Cardiac muscle cell (in vitro differentiated cells and primary cell): ENCODE results near the gene SRGAP1. TPM values are rescaled to one million over a fixed set of nuclear protein-coding genes. Genes with fewer than 3 reads are reported as not detected.
A peak's percentile ranks its signal among the peaks of the same experiment; 100 is the strongest.

Experiments
- DNase-seq, 2 donors: peaks; one replicate each; pipeline versions ENCODE4 v3.0.0 to v3.0.0-alpha.2; 2010 to 2017; ENCODE audit warnings: low read depth in 1 of 2, low spot score in 1 of 2
- H3K27ac ChIP-seq: fragments of 200-600 bp; sonication (generic); 2 replicates; pipeline ENCODE4 v1.5.1; 2016
- H3K27me3 ChIP-seq: fragments of 200-600 bp; sonication (generic); 2 replicates; pipeline ENCODE4 v1.6.0; 2016; ENCODE audit warnings: control low read depth
- H3K36me3 ChIP-seq: fragments of 200-600 bp; sonication (generic); 2 replicates; pipeline ENCODE4 v1.5.1; 2016; ENCODE audit warnings: control low read depth
- H3K4me1 ChIP-seq: fragments of 200-600 bp; sonication (generic); 2 replicates; pipeline ENCODE4 v1.8.1; 2017; ENCODE audit warnings: low read depth, mild to moderate bottlenecking, mixed run types
- H3K4me3 ChIP-seq: fragments of 200-600 bp; sonication (generic); 2 replicates; pipeline ENCODE4 v1.5.1; 2016; ENCODE audit warnings: mild to moderate bottlenecking
- H3K9me3 ChIP-seq: fragments of 200-600 bp; sonication (generic); 2 replicates; pipeline ENCODE4 v1.5.1; 2017; ENCODE audit warnings: low read depth, mild to moderate bottlenecking, control low read depth
- polyA plus RNA-seq: library from polyadenylated mRNA; unstranded; fragments of >200 nt; fragmentation: Nextera tagmentation; extraction: Ambion mirVana; gene quantifications from 2 replicates; pipeline ENCODE4 v1.2.1, GENCODE V29; 2016
- total RNA-seq: library from RNA; depleted of rRNA; stranded (reverse); fragments of >200 nt; gene quantifications from 2 replicates; pipeline ENCODE4 v1.2.3, GENCODE V29; 2016
- TF ChIP-seq, protein P1 (sequence below): IDR thresholded peaks from 2 replicates; pipeline ENCODE4 v1.5.1; 2012; ENCODE audit warnings: low read depth, mild to moderate bottlenecking, low read length

Gene SRGAP1
- total and polyA plus RNA-seq, 2 experiments from 2014 or later: 2.7 to 3.9 TPM

DNA sequence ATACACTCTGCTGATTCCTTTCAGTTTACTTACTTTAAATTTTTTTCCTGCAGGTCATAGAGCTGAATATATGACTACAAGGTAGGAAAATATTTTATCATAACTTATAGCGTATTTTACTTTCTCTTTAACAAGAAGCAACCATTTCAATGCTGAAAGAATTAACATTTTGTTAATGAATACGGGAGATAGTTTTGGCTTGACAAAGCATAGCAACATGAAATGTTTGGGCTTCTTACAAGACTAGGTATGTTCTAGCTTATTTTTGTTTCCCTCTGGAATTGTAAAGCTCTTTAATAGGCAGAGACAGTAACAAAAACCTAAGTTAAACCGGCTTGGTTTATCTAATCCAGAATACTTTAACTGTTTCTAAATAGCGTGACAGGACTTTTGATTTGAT, 242.4 kb downstream of the SRGAP1 start:
- no peaks in the 10 kb centered on the region for H3K4me1 ChIP-seq
- no peaks in the 10 kb centered on the region for H3K9me3 ChIP-seq
- no peaks in the 10 kb centered on the region for H3K36me3 ChIP-seq
- no peak for DNase-seq
- H3K4me3 ChIP-seq: no peak overlapping the region
- H3K27me3 ChIP-seq: no peaks in the 10 kb centered on the region
- TF ChIP-seq, protein P1, sequence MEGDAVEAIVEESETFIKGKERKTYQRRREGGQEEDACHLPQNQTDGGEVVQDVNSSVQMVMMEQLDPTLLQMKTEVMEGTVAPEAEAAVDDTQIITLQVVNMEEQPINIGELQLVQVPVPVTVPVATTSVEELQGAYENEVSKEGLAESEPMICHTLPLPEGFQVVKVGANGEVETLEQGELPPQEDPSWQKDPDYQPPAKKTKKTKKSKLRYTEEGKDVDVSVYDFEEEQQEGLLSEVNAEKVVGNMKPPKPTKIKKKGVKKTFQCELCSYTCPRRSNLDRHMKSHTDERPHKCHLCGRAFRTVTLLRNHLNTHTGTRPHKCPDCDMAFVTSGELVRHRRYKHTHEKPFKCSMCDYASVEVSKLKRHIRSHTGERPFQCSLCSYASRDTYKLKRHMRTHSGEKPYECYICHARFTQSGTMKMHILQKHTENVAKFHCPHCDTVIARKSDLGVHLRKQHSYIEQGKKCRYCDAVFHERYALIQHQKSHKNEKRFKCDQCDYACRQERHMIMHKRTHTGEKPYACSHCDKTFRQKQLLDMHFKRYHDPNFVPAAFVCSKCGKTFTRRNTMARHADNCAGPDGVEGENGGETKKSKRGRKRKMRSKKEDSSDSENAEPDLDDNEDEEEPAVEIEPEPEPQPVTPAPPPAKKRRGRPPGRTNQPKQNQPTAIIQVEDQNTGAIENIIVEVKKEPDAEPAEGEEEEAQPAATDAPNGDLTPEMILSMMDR: no peak
- H3K27ac ChIP-seq: no peak overlapping the region

DNA sequence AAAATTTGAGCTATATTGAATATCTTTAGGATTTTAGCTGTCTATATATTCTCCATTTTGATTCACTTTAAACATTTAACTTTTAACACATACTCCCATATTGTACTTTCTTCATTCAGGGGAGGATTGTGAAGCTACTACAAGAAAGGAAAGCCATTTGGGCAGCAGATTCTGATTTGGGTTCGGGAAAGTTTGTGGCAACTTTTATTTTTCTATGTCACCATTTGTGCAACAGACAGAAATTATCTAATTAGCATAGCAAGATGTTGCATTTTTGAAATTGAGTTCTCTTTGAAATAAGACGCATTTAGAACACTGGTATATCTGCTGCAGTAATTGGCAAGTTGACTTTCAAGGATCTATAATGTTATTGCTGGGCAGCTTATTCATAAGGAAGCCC, 243.3 kb downstream of the SRGAP1 start:
- TF ChIP-seq, protein P1: no peak
- H3K36me3 ChIP-seq: no peaks in the 10 kb centered on the region
- no peaks in the 10 kb centered on the region for H3K9me3 ChIP-seq
- DNase-seq: no peak
- H3K4me1 ChIP-seq: no peaks in the 10 kb centered on the region
- no peak overlapping the region for H3K27ac ChIP-seq
- H3K4me3 ChIP-seq: no peak overlapping the region
- H3K27me3 ChIP-seq: no peaks in the 10 kb centered on the region

DNA sequence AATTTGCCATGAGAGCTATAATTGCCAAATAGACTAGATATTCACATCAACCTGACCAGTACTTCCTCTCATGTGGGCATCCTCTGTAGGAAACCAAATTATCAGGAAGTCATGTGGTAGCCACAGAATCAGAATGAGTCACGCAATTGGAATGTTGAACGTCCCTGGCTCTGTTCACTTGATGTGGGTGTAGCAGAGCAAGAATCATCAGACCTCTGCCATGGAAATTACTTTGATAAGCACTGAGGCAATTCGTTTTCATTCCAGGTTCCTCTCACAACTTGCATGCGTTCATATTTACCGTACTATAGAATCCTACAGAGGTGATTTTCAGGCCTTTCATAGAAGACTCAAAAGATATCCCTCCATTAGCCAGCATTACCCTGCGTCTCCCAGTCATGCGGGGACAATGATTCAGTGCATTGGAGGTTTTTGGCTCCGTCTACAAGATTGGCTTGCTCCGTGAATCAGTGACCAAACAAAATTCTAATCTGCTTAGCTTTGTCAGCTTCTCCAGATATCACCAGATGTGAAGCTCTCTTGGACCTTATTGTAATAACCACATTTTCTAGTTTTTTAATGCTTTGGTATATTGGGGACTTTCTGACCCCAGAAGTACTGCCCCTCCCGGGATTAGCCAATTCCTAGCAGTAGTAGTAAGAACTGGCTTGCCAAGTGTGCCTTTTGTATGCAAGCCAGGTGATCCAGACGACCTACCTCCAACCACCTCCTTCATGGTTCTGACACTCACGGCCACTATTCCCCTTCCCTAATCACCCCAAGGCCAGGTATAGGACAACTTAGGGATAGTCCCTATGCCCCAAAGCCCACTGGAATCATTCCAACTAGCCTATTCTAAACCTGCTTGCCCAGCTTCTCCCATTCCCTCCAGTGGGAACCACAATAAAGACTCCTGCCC, 244.2 kb downstream of the SRGAP1 start:
- TF ChIP-seq, protein P1: no peak
- Histone ChIP-seq H3K27ac (no peak overlapping the region), H3K9me3 (no peaks in the 10 kb centered on the region), H3K4me1 (no peaks in the 10 kb centered on the region), H3K4me3 (no peak overlapping the region), H3K27me3 (no peaks in the 10 kb centered on the region), H3K36me3 (no peaks in the 10 kb centered on the region)
- peak; percentile 47 to 95 for DNase-seq

DNA sequence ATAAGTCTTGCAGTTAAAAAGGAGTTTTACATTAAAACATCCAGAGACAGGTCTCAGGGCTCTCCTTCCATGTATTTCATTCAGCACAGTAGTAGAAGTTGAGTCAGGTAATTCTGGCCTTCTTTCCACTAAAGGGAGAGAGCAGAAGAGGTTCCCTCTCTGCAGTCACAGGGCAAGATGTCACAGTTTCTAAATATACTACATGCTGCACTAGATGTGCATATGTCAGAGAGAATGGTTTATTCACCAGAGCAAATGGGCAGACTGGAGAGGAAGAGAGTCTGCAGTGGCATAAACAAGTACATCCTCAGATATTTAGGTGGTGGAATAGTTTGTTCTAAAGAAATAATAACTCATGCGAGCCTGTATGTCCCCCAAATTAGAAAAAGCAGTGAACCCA, 245.5 kb downstream of the SRGAP1 start:
- TF ChIP-seq, protein P1: no peak
- H3K4me1 ChIP-seq: no peaks in the 10 kb centered on the region
- peak in 1 of 2 donors; percentile 3 for DNase-seq

GRCh38 chr12:64091186-64091585, 246.7 kb downstream of the SRGAP1 start:
- DNase-seq: no peak
- Histone ChIP-seq H3K9me3 (no peaks in the 10 kb centered on the region), H3K36me3 (no peaks in the 10 kb centered on the region), H3K4me3 (no peak overlapping the region), H3K4me1 (no peaks in the 10 kb centered on the region), H3K27ac (no peak overlapping the region), H3K27me3 (no peaks in the 10 kb centered on the region)
- TF ChIP-seq, protein P1: no peak

More for the DNA sequence above, 245.5 kb downstream of the SRGAP1 start:
- Histone ChIP-seq H3K27me3 (no peaks in the 10 kb centered on the region), H3K36me3 (no peaks in the 10 kb centered on the region), H3K4me3 (no peak overlapping the region), H3K27ac (no peak overlapping the region), H3K9me3 (no peaks in the 10 kb centered on the region)
